Esophagus (tissue), 2 donors: ENCODE measurements around the gene NECAB2. TPM values are rescaled to one million over a fixed set of nuclear protein-coding genes. Genes with fewer than 3 reads are reported as not detected.
"Not testable (repeated sequence)": the region's sequence is repeated elsewhere in the genome, so short reads cannot be mapped to it uniquely, and the experiment has no call there.

Experiments used
- H3K27ac ChIP-seq, 2 donors: one replicate each; pipeline ENCODE4 v1.5.1; 2013; ENCODE audit warnings: low read depth in 2 of 2, mild to moderate bottlenecking in 2 of 2, inconsistent platforms in 1 of 2, low read length in 1 of 2, moderate library complexity in 1 of 2
- H3K27me3 ChIP-seq, 2 donors: one replicate each; pipeline ENCODE4 v1.6.1; 2013; ENCODE audit warnings: low read length in 2 of 2, control low read depth in 1 of 2, mild to moderate bottlenecking in 1 of 2; ENCODE audit not compliant: insufficient read depth in 2 of 2, control insufficient read depth in 1 of 2
- H3K36me3 ChIP-seq, 2 donors: one replicate each; pipeline ENCODE4 v1.6.1; 2013; ENCODE audit warnings: low read length in 1 of 2; ENCODE audit not compliant: control insufficient read depth in 2 of 2, insufficient read depth in 2 of 2
- H3K4me1 ChIP-seq, 2 donors: one replicate each; pipeline ENCODE4 v1.6.1; 2013; ENCODE audit warnings: low read length in 1 of 2; ENCODE audit not compliant: control insufficient read depth in 2 of 2, insufficient read depth in 2 of 2
- H3K4me3 ChIP-seq, 2 donors: one replicate each; pipeline ENCODE4 v1.5.1; 2013; ENCODE audit warnings: low read length in 2 of 2, mild to moderate bottlenecking in 2 of 2, low read depth in 1 of 2, moderate library complexity in 1 of 2
- H3K9me3 ChIP-seq, 2 donors: one replicate each; pipeline ENCODE4 v1.6.1; 2013; ENCODE audit warnings: mild to moderate bottlenecking in 2 of 2, low read depth in 1 of 2, low read length in 1 of 2, moderate library complexity in 1 of 2; ENCODE audit not compliant: control insufficient read depth in 2 of 2, insufficient read depth in 1 of 2
- WGBS, 2 donors: extraction: QIAGEN DNeasy Blood & Tissue Kit; methylation state at CpG; one replicate each; pipeline ENCODE4 v1.1.7; 2013; 5-methylcytosine and 5-hydroxymethylcytosine counted together
- polyA plus RNA-seq, 2 donors: library from polyadenylated mRNA; stranded (reverse); fragments of 200-250 nt; gene quantifications; one replicate each; pipeline ENCODE4 v1.2.3, GENCODE V29; 2013
- donor health status: healthy with polysubstance abuse.
- donor health status: Bipolar disorder and iron deficiency.

The NECAB2 gene
- polyA plus RNA-seq, 2 donors, result not detected

DNA sequence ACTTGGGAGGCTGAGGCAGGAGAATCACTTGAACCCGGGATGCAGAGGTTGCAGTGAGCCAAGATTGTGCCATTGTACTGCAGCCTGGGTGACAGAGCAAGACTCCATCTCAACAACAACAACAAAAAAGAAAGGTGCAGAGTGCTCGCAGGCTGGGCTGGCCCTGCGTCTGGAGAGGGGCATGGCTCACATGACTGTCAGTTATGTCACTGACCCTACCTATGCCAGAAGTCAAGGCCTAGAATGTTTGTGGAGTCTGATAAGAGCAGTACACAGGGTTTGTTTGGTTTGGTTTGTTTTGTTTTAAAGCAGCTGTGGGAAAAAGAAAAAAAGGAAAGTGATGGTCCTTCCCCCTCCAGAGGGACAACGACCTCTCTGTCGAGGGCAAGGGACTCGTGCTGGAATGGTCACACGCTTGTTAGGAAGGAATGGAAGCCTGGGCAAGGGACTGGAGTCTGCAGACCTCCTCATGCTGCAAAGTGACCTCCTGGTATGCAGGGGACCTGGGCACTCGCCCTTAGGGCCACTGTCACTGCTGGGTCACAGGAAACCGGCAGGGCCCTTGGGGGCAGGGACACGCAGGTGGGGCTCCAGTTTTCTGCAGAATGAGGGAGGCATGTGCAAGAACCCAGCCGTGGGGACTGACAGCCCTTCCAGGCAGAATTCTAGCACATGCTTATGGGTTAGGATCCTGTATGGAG, 25.1 kb upstream of the NECAB2 start:
- WGBS, 2 donors, result 66 to 73% methylated on average over 11 of the region's 11 CpGs
- Histone ChIP-seq H3K4me3 (no peak overlapping the region), H3K9me3 (no peaks in the 10 kb centered on the region), H3K4me1 (peaks cover 5 to 6% of the 10 kb centered on the region in 2 donors), H3K36me3 (no peaks in the 10 kb centered on the region), H3K27ac (no peak overlapping the region), H3K27me3 (no peaks in the 10 kb centered on the region)

DNA sequence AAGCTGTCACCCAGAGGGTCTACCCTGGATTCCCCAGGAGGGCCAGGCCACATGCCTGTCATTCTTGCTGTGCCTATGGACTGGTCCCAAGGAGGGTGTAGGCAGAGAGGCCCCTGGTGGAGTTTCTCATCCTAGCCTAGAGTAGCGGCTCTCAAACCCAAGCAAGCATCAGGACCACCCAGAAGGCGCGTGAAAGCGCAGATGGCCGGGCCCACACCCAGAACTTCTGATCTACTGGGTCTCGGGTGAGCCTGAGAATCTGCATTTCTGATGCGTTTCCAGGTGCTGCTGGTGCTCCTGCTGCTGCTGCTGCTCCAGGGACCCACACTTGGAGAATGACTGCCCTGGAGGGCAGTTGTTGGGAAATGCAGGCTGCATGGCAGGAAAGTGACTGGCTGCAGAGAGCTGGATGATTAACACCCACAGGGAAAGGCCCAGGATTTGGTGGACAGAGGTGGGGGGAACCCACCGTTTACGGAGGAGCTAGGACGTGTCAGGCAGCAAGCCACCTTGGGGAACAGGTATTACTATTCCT, 24.5 kb upstream of the NECAB2 start:
- Histone ChIP-seq H3K36me3 (no peaks in the 10 kb centered on the region), H3K4me1 (peaks cover 5 to 6% of the 10 kb centered on the region in 2 donors), H3K27me3 (no peaks in the 10 kb centered on the region), H3K9me3 (no peaks in the 10 kb centered on the region), H3K4me3 (no peak overlapping the region), H3K27ac (no peak overlapping the region)
- 85 to 87% methylated on average over 10 of the region's 10 CpGs for WGBS, 2 donors

DNA sequence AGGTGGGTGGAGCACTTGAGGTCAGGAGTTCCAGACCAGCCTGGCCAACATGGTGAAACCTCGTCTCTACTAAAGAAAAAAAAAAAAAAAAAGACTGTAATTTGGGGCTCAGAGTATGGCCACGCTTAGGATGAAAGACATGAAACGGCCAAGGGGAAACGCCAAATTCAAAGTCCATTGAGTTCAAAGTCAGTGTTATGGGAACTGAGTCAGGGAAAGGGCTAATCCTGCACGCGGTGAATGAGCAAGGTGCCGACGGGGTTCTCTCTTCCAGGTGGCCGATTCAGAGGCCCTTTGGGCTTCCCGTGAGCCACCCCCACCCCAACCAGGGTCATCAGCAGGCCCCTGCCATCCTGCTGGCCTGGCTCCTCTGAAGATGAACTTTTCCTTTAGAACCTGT, 22.5 kb upstream of the NECAB2 start:
- WGBS, 2 donors, result 88 to 90% methylated on average over 10 of the region's 10 CpGs
- Histone ChIP-seq H3K4me3 (no peak overlapping the region), H3K27me3 (no peaks in the 10 kb centered on the region), H3K36me3 (no peaks in the 10 kb centered on the region), H3K27ac (no peak overlapping the region), H3K9me3 (no peaks in the 10 kb centered on the region), H3K4me1 (peaks cover 6 to 7% of the 10 kb centered on the region in 2 donors)

DNA sequence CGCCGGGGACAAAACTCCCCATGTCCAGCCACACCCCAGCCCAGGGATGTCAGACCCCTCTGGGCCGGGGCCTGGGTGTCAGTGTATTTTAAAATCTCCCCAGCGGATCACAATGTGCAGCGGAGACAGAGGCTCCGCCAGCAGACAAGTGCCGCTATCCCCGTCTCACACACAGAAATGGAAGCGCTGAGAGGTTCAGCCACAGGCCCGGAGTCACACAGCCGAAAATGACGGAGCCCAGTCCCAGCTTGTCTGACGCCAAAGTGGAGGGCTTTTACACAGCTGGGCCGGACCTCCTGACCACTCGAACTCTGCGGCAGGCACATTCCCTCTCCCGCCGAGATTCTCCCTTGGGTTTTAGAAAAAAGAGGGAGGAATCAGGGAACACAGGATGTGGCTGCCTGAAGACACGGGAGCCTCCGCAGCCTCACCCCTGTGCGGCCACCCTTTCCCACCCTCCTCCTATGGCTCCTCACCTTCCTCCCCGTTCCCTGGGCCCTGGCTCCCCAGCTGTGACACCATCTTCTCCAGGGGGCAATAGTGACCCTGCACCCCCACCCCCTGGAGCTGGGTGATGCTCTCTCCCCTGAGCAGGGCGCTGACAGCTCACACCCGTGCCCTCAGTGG, 21.8 kb upstream of the NECAB2 start:
- no peak overlapping the region for H3K27ac ChIP-seq
- no peaks in the 10 kb centered on the region for H3K27me3 ChIP-seq
- H3K9me3 ChIP-seq, result no peaks in the 10 kb centered on the region
- no peak overlapping the region for H3K4me3 ChIP-seq
- peaks cover 6 to 7% of the 10 kb centered on the region in 2 donors for H3K4me1 ChIP-seq
- WGBS, 2 donors, result 85 to 86% methylated on average over 24 of the region's 24 CpGs
- no peaks in the 10 kb centered on the region for H3K36me3 ChIP-seq

DNA sequence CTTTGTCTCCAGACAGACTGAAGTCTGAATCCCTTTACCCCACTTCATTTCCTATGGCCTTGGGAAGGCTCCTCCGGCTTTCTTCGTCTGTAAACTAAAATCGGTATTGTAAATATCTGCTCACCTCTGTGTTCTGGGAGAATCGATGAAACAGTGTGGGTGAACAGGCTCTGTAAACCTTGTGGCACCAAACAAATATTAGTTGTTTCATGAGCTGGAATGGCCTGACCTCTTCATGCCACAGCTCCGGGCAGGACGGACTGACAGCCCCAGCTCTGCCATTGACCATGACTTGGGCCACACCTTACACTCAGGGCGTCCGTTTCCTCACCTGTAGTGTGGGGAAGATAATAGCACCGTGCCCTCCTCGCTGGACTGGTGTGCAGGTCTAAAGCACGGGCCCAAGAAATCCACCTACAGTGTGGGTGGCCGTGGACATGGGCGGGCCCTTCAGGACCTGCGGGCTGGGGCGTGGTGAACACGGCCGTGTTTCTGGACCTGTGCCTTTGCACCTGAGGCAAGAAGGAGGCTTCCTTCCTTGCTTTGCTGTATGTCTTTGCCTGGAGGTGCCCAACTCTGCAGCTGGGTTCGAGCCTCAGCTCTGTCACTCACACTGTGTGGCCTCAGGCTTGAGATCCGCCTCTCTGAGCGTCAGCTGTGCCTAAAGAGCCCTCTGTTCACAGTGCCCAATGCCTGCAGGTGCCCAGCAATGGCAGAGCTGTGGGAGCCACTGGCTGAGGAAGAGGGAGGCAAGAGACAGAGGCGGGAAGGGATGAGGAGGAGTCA, 21.1 kb upstream of the NECAB2 start:
- 66% methylated on average over 21 of the region's 21 CpGs for WGBS, 2 donors
- Histone ChIP-seq H3K9me3 (no peaks in the 10 kb centered on the region), H3K4me3 (no peak overlapping the region), H3K4me1 (peaks cover 6 to 7% of the 10 kb centered on the region in 2 donors), H3K36me3 (no peaks in the 10 kb centered on the region), H3K27ac (no peak overlapping the region), H3K27me3 (no peaks in the 10 kb centered on the region)

DNA sequence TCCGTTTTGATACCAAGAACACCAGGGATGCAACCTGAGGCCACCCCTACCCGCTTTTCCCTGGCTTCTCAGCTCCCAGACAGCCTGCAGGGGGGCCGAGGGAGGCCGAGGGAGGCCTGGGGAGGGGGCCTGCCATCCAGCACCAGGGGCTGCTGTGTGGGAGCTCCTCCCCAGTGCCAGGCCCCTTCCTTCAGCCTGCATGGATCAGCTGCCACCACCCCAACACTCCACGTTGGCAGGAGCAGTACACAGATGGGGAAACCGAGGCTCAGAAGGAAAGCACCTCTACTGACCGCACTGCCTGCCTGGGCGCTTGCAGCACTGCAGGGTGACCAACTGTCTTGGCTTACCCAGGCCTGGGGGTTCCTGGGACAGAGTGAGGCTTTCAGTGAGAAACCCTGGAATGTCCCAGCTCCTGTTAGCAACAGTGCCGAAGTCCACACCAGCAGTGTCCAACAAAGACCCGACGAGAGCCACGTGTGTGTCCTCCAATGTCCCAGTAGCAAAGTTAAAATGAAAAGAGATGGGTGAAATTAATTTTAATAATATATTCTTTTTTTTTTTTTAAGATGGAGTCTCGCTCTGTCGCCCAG, 20.3 kb upstream of the NECAB2 start:
- H3K4me1 ChIP-seq, result peaks cover 6 to 9% of the 10 kb centered on the region in 2 donors
- no peaks in the 10 kb centered on the region for H3K36me3 ChIP-seq
- 88 to 93% methylated on average over 14 of the region's 14 CpGs for whole genome bisulfite sequencing, 2 donors
- H3K4me3 ChIP-seq, result no peak overlapping the region
- H3K27ac ChIP-seq, result no peak overlapping the region
- no peaks in the 10 kb centered on the region for H3K27me3 ChIP-seq
- H3K9me3 ChIP-seq, result no peaks in the 10 kb centered on the region

DNA sequence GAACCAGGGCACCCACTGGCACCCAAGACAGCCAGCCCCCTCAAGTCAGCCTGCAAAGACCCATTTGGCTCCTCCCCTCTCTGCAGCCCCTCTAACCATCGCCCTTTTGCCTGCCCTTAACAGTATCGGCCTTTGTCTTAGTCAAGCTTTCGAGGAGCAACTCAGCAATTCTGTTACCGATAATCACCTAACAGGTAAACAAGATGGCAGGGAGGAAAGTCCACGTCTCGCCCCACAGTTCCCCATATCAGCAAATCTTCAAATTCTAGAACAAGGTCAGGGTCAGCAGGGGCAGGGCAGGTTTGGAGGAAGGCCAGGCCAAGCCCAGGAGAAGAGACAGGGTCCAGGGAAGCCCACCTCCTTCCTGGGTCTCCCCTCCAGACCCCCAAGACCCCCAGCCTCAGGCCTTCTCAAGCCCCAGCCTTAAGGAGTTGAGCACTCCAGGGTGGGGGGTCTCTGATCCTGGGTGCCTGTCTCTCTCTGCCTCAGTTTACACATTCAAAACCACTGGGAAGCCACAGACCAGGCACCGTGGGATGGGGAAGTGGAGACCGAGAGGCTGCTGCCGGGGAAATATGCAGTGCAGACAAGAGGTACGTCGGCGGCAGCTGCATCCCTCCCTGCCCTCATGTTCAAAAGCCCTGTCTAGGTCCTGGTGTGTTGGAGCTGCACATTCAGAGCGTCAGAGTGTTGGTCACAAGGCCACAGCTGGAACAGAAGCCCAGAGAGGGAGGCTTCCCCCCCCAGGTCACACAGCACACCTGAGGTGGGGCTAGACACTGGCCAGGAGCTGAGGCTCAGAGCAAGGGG, 18.9 kb upstream of the NECAB2 start:
- H3K4me1 ChIP-seq, result peaks cover 6 to 16% of the 10 kb centered on the region in 2 donors
- no peak overlapping the region for H3K4me3 ChIP-seq
- no peak overlapping the region for H3K27ac ChIP-seq
- 84 to 89% methylated on average over 13 of the region's 13 CpGs for WGBS, 2 donors
- no peaks in the 10 kb centered on the region for H3K27me3 ChIP-seq
- no peaks in the 10 kb centered on the region for H3K9me3 ChIP-seq
- no peaks in the 10 kb centered on the region for H3K36me3 ChIP-seq

DNA sequence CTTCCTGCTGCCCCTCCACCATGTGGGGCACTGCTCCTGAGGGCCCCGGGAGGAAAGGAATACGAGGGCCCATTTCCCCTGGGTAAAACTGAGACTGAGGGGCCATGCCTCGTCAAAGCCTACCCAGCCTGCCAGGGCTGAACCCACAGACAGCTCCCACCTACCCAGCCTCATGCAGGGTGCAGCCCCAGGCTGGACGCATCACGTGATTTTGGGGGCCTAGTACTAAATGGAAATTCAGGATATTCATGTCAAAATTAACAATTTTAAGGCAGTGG, 18.4 kb upstream of the NECAB2 start:
- Histone ChIP-seq H3K4me3 (no peak overlapping the region), H3K9me3 (no peaks in the 10 kb centered on the region), H3K36me3 (no peaks in the 10 kb centered on the region), H3K4me1 (peaks cover 6 to 18% of the 10 kb centered on the region in 2 donors), H3K27ac (no peak overlapping the region), H3K27me3 (no peaks in the 10 kb centered on the region)
- WGBS, 2 donors, result 79 to 89% methylated on average over 5 of the region's 5 CpGs

DNA sequence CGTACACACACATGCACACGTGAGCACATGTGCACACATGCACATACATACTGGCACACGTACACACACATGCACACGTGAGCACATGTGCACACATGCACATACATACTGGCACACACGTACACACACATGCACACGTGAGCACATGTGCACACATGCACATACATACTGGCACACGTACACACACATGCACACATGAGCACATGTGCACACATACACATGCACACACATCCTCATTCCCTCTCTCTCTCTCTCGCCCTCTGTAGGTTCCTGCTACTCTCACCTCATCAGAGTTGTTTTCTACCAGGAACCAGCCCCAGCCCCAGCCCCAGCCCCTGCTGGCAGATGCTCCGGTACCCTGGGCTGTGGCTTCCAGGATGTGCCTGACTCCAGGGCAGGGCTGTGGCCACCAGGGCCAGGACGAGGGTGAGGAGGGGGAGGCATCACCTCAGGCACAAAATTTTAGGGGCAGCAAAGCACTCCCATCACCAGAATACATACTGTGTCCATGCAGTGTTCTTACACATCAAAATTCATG, 17.1 kb upstream of the NECAB2 start:
- WGBS, 2 donors, result 68 to 79% methylated on average over 10 of the region's 10 CpGs
- H3K9me3 ChIP-seq, H3K4me3 ChIP-seq, H3K36me3 ChIP-seq, H3K27me3 ChIP-seq, H3K27ac ChIP-seq: not testable (repeated sequence)
- peaks cover 6 to 19% of the 10 kb centered on the region in 2 donors for H3K4me1 ChIP-seq
